Thyroid gland (tissue), 4 donors: ENCODE data around the gene CHAF1A. TPM values are rescaled to one million over a fixed set of nuclear protein-coding genes. Genes with fewer than 3 reads are reported as not detected.
A peak's percentile ranks its signal among the peaks of the same experiment; 100 is the strongest.

Experiments
- DNase-seq, 2 donors: peaks; one replicate each; pipeline ENCODE4 v3.0.0-alpha.2; 2019
- H3K27ac ChIP-seq, 3 donors: fragments of 200-600 bp; sonication (generic); 1 replicate in 2 of 3; 2 replicates in 1 of 3; pipeline ENCODE4 v1.5.1; 2016 to 2019; ENCODE audit warnings: mild to moderate bottlenecking in 1 of 3, moderate library complexity in 1 of 3
- H3K27me3 ChIP-seq: fragments of 200-600 bp; sonication (generic); one replicate; pipeline ENCODE4 v1.5.1; 2019
- H3K36me3 ChIP-seq, 2 donors: fragments of 200-600 bp; sonication (generic); one replicate each; pipeline ENCODE4 v1.5.1; 2016 to 2019
- H3K4me1 ChIP-seq, 2 donors: fragments of 200-600 bp; sonication (generic); one replicate each; pipeline ENCODE4 v1.5.1; 2017 to 2019
- H3K4me3 ChIP-seq, 3 donors: fragments of 200-600 bp; sonication (generic); replicated peaks in 1 of 3; 1 replicate in 2 of 3; 2 replicates in 1 of 3; pipeline ENCODE4 v1.5.1; 2016; ENCODE audit warnings: mild to moderate bottlenecking in 1 of 3
- H3K9me3 ChIP-seq: fragments of 200-600 bp; sonication (generic); one replicate; pipeline ENCODE4 v1.5.1; 2017
- CTCF ChIP-seq, 6 experiments: fragments of 200-600 bp in 3 of 6; fragments of 450-650 bp in 3 of 6; sonication (generic) in 3 of 6; IDR thresholded peaks; one replicate each; pipeline ENCODE4 v1.5.1; 2016 to 2019; ENCODE audit warnings: antibody characterized with exemption in 6 of 6, mild to moderate bottlenecking in 2 of 6, inconsistent platforms in 1 of 6, moderate library complexity in 1 of 6
- POLR2A ChIP-seq, 2 donors: fragments of 450-650 bp; IDR thresholded peaks; one replicate each; pipeline ENCODE4 v1.6.1; 2017; ENCODE audit warnings: antibody characterized with exemption in 2 of 2, mild to moderate bottlenecking in 2 of 2, moderate library complexity in 1 of 2
- WGBS, 2 donors: methylation state at CpG; one replicate each; pipeline ENCODE4 v1.1.5; 2017; 5-methylcytosine and 5-hydroxymethylcytosine counted together
- intact Hi-C: fragments of 100-400 bp; cut with DNase I; formaldehyde crosslinking; loops from one replicate; pipeline ENCODE4 v1.15.1; 2023
- total RNA-seq, 4 donors: library from RNA; depleted of rRNA; stranded (reverse); fragments of >200 nt; gene quantifications; one replicate each; pipeline ENCODE4 v1.2.3, GENCODE V29; 2016

CHAF1A gene
- total RNA-seq, 4 donors from 2014 or later: 4.1 to 5.1 (median 4.4) TPM

GRCh38 chr19:4372165-4373012 is 30.1 kb upstream of the CHAF1A start:
- H3K36me3 ChIP-seq: no peaks in the 10 kb centered on the region
- H3K9me3 ChIP-seq: no peaks in the 10 kb centered on the region
- no peaks in the 10 kb centered on the region for H3K27me3 ChIP-seq
- H3K4me1 ChIP-seq: peaks cover 82 to 98% of the 10 kb centered on the region in 2 donors
- no peak for TF ChIP-seq CTCF (IDR thresholded peaks at IDR 0.05)
- TF ChIP-seq POLR2A (IDR thresholded peaks at IDR 0.05): no peak
- peak overlapping the region in 2 of 3 donors; percentile 87 to 91 for H3K27ac ChIP-seq
- H3K4me3 ChIP-seq: no peak overlapping the region
- 86 to 89% methylated on average over 12 to 22 of the region's 22 CpGs for WGBS, 2 donors
- intact Hi-C loops: no loop called here
- no peak for DNase-seq

DNA sequence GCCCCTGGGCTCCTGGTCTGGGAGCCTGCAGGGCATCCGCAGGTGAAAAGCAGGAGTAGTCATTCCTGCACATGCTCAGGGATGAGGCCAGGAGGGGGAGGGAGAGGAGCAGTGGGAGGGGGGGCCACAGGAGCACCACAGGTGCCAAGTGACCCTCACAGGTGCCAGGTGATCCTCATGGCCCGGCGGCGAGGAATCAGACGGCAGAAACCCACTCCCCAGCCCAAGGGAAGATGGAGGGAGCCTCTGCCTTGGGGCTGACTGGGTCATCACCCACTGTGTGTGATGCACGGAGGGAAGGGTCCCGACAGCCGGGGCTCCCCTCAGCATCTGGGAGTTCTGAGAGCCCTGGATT is 29.4 kb upstream of the CHAF1A start:
- H3K27me3 ChIP-seq: no peaks in the 10 kb centered on the region
- H3K4me1 ChIP-seq: peaks cover 79 to 100% of the 10 kb centered on the region in 2 donors
- no peak overlapping the region for H3K4me3 ChIP-seq
- no peaks in the 10 kb centered on the region for H3K9me3 ChIP-seq
- intact Hi-C loops: no loop called here
- 69% methylated on average over 5 to 7 of the region's 8 CpGs for whole genome bisulfite sequencing, 2 donors
- TF ChIP-seq CTCF (IDR thresholded peaks at IDR 0.05) (no peak), POLR2A (IDR thresholded peaks at IDR 0.05) (no peak)
- H3K36me3 ChIP-seq: no peaks in the 10 kb centered on the region
- DNase-seq: no peak
- peak overlapping the region; percentile 64 to 91 (median 87) for H3K27ac ChIP-seq

DNA sequence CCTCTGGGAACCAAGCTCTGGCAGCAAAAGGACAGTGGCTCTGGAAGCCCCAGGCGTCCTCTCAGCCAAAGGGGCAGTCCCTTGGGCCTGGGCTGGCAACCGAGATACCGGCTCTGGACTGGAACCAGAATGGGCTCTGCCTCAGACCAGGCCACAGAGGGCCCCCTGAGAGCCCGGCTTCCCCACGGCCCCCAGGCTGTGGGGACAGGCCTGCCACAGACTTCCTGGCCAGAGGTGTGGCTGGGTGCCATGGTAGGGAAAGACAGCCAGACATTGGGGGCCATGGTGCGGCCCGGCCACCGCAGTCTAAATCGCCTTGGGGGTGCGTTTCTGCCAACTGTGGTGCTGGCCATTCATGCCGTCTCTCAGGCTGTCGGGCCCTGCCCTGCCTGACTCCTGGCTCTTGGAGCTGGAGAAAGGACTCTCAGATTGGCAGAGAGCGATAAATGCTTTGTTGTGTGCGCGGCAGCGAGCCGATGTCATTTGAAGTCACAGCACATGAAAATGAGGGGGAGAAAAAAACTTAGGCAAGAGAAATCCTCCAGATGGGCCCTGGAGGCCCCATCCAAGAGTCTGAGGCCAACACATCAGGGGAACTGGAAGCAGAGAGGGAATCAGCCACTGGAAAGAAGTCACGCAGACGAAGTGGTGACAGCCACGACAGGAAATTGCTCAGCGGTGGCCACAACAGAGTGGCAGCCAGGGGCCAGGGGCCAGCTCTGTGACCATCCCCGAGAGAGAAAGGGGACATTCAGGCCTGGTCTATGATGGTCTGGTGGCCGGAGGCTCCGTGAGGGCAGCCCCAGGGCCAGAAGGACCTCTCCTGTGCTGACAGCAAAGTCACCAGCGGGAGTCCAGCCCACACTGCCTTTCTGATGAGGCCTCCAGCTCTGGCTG is 28.6 kb upstream of the CHAF1A start:
- whole genome bisulfite sequencing, 2 donors: 43 to 56% methylated on average over 19 to 24 of the region's 25 CpGs
- no peaks in the 10 kb centered on the region for H3K27me3 ChIP-seq
- no peak for TF ChIP-seq CTCF (IDR thresholded peaks at IDR 0.05)
- no peak overlapping the region for H3K4me3 ChIP-seq
- H3K4me1 ChIP-seq: peaks cover 75 to 97% of the 10 kb centered on the region in 2 donors
- peak; percentile 51 to 65 for DNase-seq
- peak overlapping the region; percentile 64 to 91 (median 87) for H3K27ac ChIP-seq
- H3K9me3 ChIP-seq: no peaks in the 10 kb centered on the region
- no peaks in the 10 kb centered on the region for H3K36me3 ChIP-seq
- intact Hi-C loops: no loop called here

GRCh38 chr19:4374498-4375163 is 27.8 kb upstream of the CHAF1A start:
- peaks cover 75 to 97% of the 10 kb centered on the region in 2 donors for H3K4me1 ChIP-seq
- no peaks in the 10 kb centered on the region for H3K9me3 ChIP-seq
- intact Hi-C loops: no loop called here
- no peaks in the 10 kb centered on the region for H3K36me3 ChIP-seq
- H3K27ac ChIP-seq: peak overlapping the region; percentile 85 to 91 (median 87)
- DNase-seq: peak; percentile 74 to 80
- WGBS, 2 donors: 40 to 55% methylated on average over 2 to 5 of the region's 27 CpGs
- H3K27me3 ChIP-seq: no peaks in the 10 kb centered on the region
- H3K4me3 ChIP-seq: no peak overlapping the region
- TF ChIP-seq CTCF (IDR thresholded peaks at IDR 0.05): no peak
- no peak for TF ChIP-seq POLR2A (IDR thresholded peaks at IDR 0.05)
